T-helper 1 cell treated with Interleukin-12 subunit alpha and Interleukin-12 subunit beta and Interleukin-4 antibody, amounts not matched to agents 30 μg/mL and 1 μg/mL, for 36 hours (primary cell): Measurements from ENCODE around the gene SOX6.

ENCODE experiments used
- H3K27ac Mint-ChIP-seq: one replicate; pipeline ENCODE4 v1.8.0; 2021; ENCODE audit warnings: mild to moderate bottlenecking, mixed read lengths
- H3K27me3 Mint-ChIP-seq: one replicate; pipeline ENCODE4 v1.8.0; 2021; ENCODE audit warnings: low read depth, mixed read lengths
- H3K36me3 Mint-ChIP-seq: one replicate; pipeline ENCODE4 v1.8.0; 2021; ENCODE audit warnings: low read depth, mixed read lengths
- H3K4me1 Mint-ChIP-seq: one replicate; pipeline ENCODE4 v1.8.0; 2021; ENCODE audit warnings: low read depth, mixed read lengths
- H3K4me3 Mint-ChIP-seq: one replicate; pipeline ENCODE4 v1.8.0; 2021; ENCODE audit warnings: mild to moderate bottlenecking, moderate library complexity, mixed read lengths
- H3K9me3 Mint-ChIP-seq: one replicate; pipeline ENCODE4 v1.8.0; 2021; ENCODE audit warnings: mixed read lengths

Gene SOX6

GRCh38 chr11:16026849-16027248 lies 329.5 kb downstream of the SOX6 start:
- H3K27ac Mint-ChIP-seq: no peak overlapping the region
- H3K27me3 Mint-ChIP-seq: no peaks in the 10 kb centered on the region
- H3K4me1 Mint-ChIP-seq: no peaks in the 10 kb centered on the region
- H3K9me3 Mint-ChIP-seq: no peaks in the 10 kb centered on the region
- H3K36me3 Mint-ChIP-seq: no peaks in the 10 kb centered on the region
- H3K4me3 Mint-ChIP-seq: no peak overlapping the region

DNA sequence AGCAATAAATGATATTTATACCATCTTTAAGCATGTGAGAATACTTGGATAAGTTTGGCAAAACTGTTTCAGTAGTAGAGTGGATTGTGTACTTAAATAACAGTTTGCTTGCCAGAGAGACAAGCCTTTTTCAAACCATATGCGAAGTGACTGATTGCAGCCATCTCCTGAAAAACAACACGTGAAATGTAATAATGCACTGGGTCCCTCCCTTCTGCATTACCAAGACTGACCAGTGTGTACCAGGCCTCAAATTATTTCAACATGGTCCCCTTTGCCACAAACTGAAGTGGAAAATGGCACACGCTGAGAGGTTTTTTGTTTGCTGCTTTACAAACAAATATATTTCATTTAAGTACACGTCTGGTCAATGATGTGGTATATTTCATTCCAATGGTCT lies 337.4 kb downstream of the SOX6 start:
- H3K4me3 Mint-ChIP-seq: no peak overlapping the region
- no peaks in the 10 kb centered on the region for H3K27me3 Mint-ChIP-seq
- no peak overlapping the region for H3K27ac Mint-ChIP-seq
- H3K36me3 Mint-ChIP-seq: no peaks in the 10 kb centered on the region
- no peaks in the 10 kb centered on the region for H3K4me1 Mint-ChIP-seq
- H3K9me3 Mint-ChIP-seq: no peaks in the 10 kb centered on the region

DNA sequence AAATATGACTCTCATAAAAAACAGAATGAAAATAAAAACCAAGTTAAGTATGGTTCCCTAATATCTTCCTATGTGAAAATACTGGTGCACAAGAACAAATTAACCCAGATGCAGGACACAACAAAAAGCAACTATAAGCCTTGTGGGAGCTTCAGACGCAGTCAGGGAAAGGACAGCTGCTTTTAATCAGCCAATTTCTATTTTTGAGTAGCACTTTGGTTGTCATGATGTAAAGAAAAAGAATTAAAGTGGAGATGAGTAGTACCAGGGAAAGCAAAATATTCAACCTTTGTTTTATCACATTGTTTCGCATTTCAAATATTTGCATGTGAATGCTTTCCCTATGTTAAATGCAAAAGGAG lies 339.9 kb downstream of the SOX6 start:
- Mint-ChIP-seq H3K27me3 (no peaks in the 10 kb centered on the region), H3K36me3 (no peaks in the 10 kb centered on the region), H3K4me1 (no peaks in the 10 kb centered on the region), H3K4me3 (no peak overlapping the region), H3K27ac (no peak overlapping the region), H3K9me3 (no peaks in the 10 kb centered on the region)

- no peaks in the 10 kb centered on the region for H3K9me3 Mint-ChIP-seq
- H3K4me1 Mint-ChIP-seq: no peaks in the 10 kb centered on the region
- H3K4me3 Mint-ChIP-seq: no peak overlapping the region
- no peaks in the 10 kb centered on the region for H3K27me3 Mint-ChIP-seq
- H3K36me3 Mint-ChIP-seq: no peaks in the 10 kb centered on the region
- H3K27ac Mint-ChIP-seq: no peak overlapping the region
Observed at GRCh38 chr11:16015741-16016467, 340.4 kb downstream of the SOX6 start.

- no peaks in the 10 kb centered on the region for H3K36me3 Mint-ChIP-seq
- no peaks in the 10 kb centered on the region for H3K4me1 Mint-ChIP-seq
- H3K27ac Mint-ChIP-seq: no peak overlapping the region
- no peaks in the 10 kb centered on the region for H3K27me3 Mint-ChIP-seq
- H3K9me3 Mint-ChIP-seq: no peaks in the 10 kb centered on the region
- H3K4me3 Mint-ChIP-seq: no peak overlapping the region
Observed at GRCh38 chr11:16013649-16014275, 342.6 kb downstream of the SOX6 start.

- Mint-ChIP-seq H3K27me3 (no peaks in the 10 kb centered on the region), H3K4me3 (no peak overlapping the region), H3K27ac (no peak overlapping the region), H3K9me3 (no peaks in the 10 kb centered on the region), H3K36me3 (no peaks in the 10 kb centered on the region), H3K4me1 (no peaks in the 10 kb centered on the region)
Observed at GRCh38 chr11:16013242-16013641, 343.1 kb downstream of the SOX6 start.

DNA sequence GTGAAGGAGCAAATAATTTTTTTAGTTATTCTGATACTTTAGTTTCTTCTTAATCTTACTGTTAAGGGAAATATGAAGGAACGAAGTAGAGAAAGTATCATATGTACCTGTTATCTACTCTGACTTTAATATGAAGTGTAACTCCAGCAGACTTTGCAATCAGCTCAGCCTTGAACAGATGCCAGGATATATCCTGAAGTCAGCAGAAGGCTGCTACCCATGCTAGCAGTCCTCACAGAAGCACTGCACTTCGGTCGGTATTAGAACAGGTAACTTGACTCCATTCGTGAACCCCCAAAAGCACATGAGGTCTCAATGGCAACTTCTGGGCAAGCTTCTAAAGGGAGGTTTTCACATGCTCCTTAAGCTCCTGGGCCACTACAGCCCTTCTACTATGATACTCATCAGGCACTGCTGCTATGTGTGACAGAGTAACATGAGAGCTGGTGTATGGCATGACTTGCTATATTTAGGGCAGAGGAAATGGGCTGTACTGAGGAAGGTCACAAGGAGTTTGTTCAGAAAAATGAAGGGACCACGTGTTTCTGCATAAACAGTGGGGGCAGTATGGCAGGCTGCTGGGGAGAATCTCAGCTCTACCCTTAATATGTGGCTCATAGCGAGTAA lies 344.1 kb downstream of the SOX6 start:
- Mint-ChIP-seq H3K27ac (no peak overlapping the region), H3K36me3 (no peaks in the 10 kb centered on the region), H3K4me1 (no peaks in the 10 kb centered on the region), H3K27me3 (no peaks in the 10 kb centered on the region), H3K4me3 (no peak overlapping the region), H3K9me3 (no peaks in the 10 kb centered on the region)

DNA sequence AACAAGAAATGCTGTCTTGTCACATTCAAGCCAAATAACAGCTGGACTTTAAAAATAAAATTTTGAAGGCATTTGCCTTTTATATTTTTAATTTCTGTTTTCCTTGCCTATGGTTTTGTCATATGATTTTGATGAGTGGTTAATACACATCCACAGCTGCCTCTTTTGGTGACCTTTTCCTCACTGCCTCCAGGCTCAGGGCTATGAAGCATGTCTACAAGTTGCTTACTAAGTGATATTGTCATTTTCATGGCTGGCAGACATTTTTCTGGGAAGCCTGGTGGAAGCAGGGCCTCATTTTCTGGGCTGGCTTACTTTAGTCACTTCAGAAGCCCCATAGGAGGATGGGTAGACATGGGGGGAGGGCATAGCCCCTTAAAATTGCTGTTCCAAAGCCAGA lies 344.9 kb downstream of the SOX6 start:
- Mint-ChIP-seq H3K4me3 (no peak overlapping the region), H3K4me1 (no peaks in the 10 kb centered on the region), H3K36me3 (no peaks in the 10 kb centered on the region), H3K27me3 (no peaks in the 10 kb centered on the region), H3K27ac (no peak overlapping the region), H3K9me3 (no peaks in the 10 kb centered on the region)

DNA sequence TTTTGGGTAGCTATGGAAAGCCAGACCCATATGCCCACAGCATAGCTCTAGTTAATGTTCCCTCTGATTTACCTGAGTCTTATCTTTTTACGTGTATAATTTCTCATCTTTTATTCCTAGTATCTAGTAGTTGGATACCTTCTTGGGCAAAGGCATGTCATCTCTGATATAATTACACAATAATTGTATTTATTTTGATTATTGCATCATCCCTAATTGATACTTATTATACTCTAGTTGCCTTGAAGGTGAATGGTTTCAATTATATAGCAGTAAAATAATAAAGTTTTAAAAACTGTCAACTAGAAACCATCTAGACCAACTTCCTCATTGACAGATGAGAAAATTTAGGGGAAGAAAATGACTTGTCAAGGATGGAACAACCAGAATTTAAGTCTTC lies 347.3 kb downstream of the SOX6 start:
- Mint-ChIP-seq H3K4me1 (no peaks in the 10 kb centered on the region), H3K27ac (no peak overlapping the region), H3K36me3 (no peaks in the 10 kb centered on the region), H3K27me3 (no peaks in the 10 kb centered on the region), H3K9me3 (no peaks in the 10 kb centered on the region), H3K4me3 (no peak overlapping the region)

GRCh38 chr11:16007514-16007913 lies 348.8 kb downstream of the SOX6 start:
- H3K4me1 Mint-ChIP-seq: no peaks in the 10 kb centered on the region
- no peaks in the 10 kb centered on the region for H3K36me3 Mint-ChIP-seq
- no peaks in the 10 kb centered on the region for H3K27me3 Mint-ChIP-seq
- no peaks in the 10 kb centered on the region for H3K9me3 Mint-ChIP-seq
- no peak overlapping the region for H3K27ac Mint-ChIP-seq
- H3K4me3 Mint-ChIP-seq: no peak overlapping the region

DNA sequence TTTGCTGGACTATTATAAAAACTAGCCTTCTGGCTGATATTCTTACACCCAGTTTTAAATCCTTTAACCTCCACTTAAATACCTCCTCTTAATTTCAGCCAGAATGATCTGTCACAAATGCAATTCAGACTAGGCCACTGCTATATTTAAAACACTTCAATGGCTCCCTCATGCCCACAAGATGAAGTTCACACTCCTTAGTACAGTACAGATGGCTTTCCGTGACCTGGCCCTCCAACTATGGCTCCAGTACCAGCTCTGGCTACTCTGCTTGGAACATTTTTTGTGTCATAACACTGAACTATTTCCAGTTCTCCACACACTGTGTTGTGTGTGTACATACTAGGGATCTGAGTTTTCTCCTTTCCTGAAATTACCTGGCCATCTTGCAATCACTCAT lies 353.4 kb downstream of the SOX6 start:
- peaks cover 2% of the 10 kb centered on the region for H3K4me1 Mint-ChIP-seq
- H3K36me3 Mint-ChIP-seq: no peaks in the 10 kb centered on the region
- no peaks in the 10 kb centered on the region for H3K9me3 Mint-ChIP-seq
- H3K27ac Mint-ChIP-seq: no peak overlapping the region
- H3K4me3 Mint-ChIP-seq: no peak overlapping the region
- no peaks in the 10 kb centered on the region for H3K27me3 Mint-ChIP-seq

- H3K4me3 Mint-ChIP-seq: no peak overlapping the region
- H3K4me1 Mint-ChIP-seq: peaks cover 2% of the 10 kb centered on the region
- H3K27ac Mint-ChIP-seq: no peak overlapping the region
- H3K9me3 Mint-ChIP-seq: no peaks in the 10 kb centered on the region
- H3K36me3 Mint-ChIP-seq: no peaks in the 10 kb centered on the region
- H3K27me3 Mint-ChIP-seq: no peaks in the 10 kb centered on the region
Observed at GRCh38 chr11:16001899-16002426, 354.4 kb downstream of the SOX6 start.

GRCh38 chr11:16001044-16001568 lies 355.2 kb downstream of the SOX6 start:
- H3K27ac Mint-ChIP-seq: no peak overlapping the region
- H3K9me3 Mint-ChIP-seq: no peaks in the 10 kb centered on the region
- no peaks in the 10 kb centered on the region for H3K27me3 Mint-ChIP-seq
- peaks cover 2% of the 10 kb centered on the region for H3K4me1 Mint-ChIP-seq
- H3K36me3 Mint-ChIP-seq: no peaks in the 10 kb centered on the region
- H3K4me3 Mint-ChIP-seq: no peak overlapping the region

DNA sequence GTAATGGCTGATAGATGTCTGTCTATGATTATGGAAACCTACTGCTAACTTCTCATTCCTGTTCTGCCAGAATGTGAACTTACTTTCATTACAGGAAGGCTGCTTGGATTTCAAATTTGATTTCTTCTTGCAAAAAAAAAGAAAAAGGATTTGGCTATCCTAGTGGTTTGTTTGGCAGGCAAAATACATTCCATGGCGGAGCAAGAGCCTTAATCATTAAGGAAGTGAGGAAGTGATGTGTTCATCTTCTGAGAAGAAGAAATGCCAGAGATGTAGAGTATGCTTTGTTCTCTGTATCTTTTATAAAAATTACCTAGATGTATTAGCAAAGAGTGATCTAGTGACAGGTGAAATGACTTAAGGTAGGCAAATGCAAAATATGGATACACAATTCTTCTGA lies 356.3 kb downstream of the SOX6 start:
- Mint-ChIP-seq H3K36me3 (no peaks in the 10 kb centered on the region), H3K4me1 (peaks cover 2% of the 10 kb centered on the region), H3K27me3 (no peaks in the 10 kb centered on the region), H3K27ac (no peak overlapping the region), H3K4me3 (no peak overlapping the region), H3K9me3 (no peaks in the 10 kb centered on the region)

GRCh38 chr11:15993345-15993744 lies 363.0 kb downstream of the SOX6 start:
- Mint-ChIP-seq H3K27me3 (no peaks in the 10 kb centered on the region), H3K9me3 (no peaks in the 10 kb centered on the region), H3K36me3 (no peaks in the 10 kb centered on the region), H3K4me1 (no peaks in the 10 kb centered on the region), H3K27ac (no peak overlapping the region), H3K4me3 (no peak overlapping the region)
